ENCODE measurements around the gene MAD1L1. TPM values are rescaled to one million over a fixed set of nuclear protein-coding genes. Genes with fewer than 3 reads are reported as not detected.

MAD1L1 gene
- total and polyA plus RNA-seq, 2 donors (not counting 1 experiment from before 2014, with no cell fraction given): 9.8 to 29.4 TPM

GRCh38 chr7:1986366-1987083, 246.2 kb downstream of the MAD1L1 start:
- Histone ChIP-seq H2AFZ (ENCODE audit: low read length) (no peak overlapping the region), H3K9me3 (ENCODE audit: control insufficient read depth, insufficient read depth, low read depth, low read length) (no peaks in the 10 kb centered on the region), H3K36me3 (ENCODE audit: control insufficient read depth, insufficient read depth, low read length) (no peaks in the 10 kb centered on the region), H3K4me2 (ENCODE audit: extremely low read depth, insufficient read depth, low read length) (no peak overlapping the region), H3K9ac (ENCODE audit: insufficient read depth, low read length) (no peak overlapping the region), H3K79me2 (ENCODE audit: control insufficient read depth, insufficient read depth, low read length) (no peaks in the 10 kb centered on the region), H3K27ac (ENCODE audit: insufficient read depth, low read length) (no peak overlapping the region), H3K4me1 (ENCODE audit: control insufficient read depth, extremely low read depth, insufficient read depth, low read length) (no peaks in the 10 kb centered on the region), H3K27me3 (ENCODE audit: control insufficient read depth, insufficient read depth, low read length) (no peaks in the 10 kb centered on the region), H4K20me1 (ENCODE audit: control insufficient read depth, extremely low read depth, insufficient read depth, low read length) (no peaks in the 10 kb centered on the region), H3K4me3 (replicated peaks in 1 of 4; ENCODE audit: control extremely low read depth in 1 of 4, insufficient read depth in 1 of 4, low read depth in 3 of 4, low read length in 4 of 4) (no peak overlapping the region)
- TF ChIP-seq CTCF (conservative IDR thresholded peaks at IDR 0.05 in 1 of 2, IDR thresholded peaks at IDR 0.05 in 1 of 2; ENCODE audit: low read depth in 1 of 2, low read length in 2 of 2) (no peak), EZH2 (IDR thresholded peaks at IDR 0.05; ENCODE audit: low read length, missing control alignments) (no peak)
- DNase-seq (ENCODE audit: low read depth in 2 of 2): no peak

GRCh38 chr7:1985936-1986335, 246.8 kb downstream of the MAD1L1 start:
- DNase-seq (ENCODE audit: low read depth in 2 of 2): no peak
- H3K9ac ChIP-seq (ENCODE audit: insufficient read depth, low read length): no peak overlapping the region
- no peak overlapping the region for H3K27ac ChIP-seq (ENCODE audit: insufficient read depth, low read length)
- no peak overlapping the region for H3K4me3 ChIP-seq (replicated peaks in 1 of 4; ENCODE audit: control extremely low read depth in 1 of 4, insufficient read depth in 1 of 4, low read depth in 3 of 4, low read length in 4 of 4)
- H3K9me3 ChIP-seq (ENCODE audit: control insufficient read depth, insufficient read depth, low read depth, low read length): no peaks in the 10 kb centered on the region
- no peaks in the 10 kb centered on the region for H4K20me1 ChIP-seq (ENCODE audit: control insufficient read depth, extremely low read depth, insufficient read depth, low read length)
- H2AFZ ChIP-seq (ENCODE audit: low read length): no peak overlapping the region
- H3K36me3 ChIP-seq (ENCODE audit: control insufficient read depth, insufficient read depth, low read length): no peaks in the 10 kb centered on the region
- H3K4me1 ChIP-seq (ENCODE audit: control insufficient read depth, extremely low read depth, insufficient read depth, low read length): no peaks in the 10 kb centered on the region
- H3K79me2 ChIP-seq (ENCODE audit: control insufficient read depth, insufficient read depth, low read length): no peaks in the 10 kb centered on the region
- H3K27me3 ChIP-seq (ENCODE audit: control insufficient read depth, insufficient read depth, low read length): no peaks in the 10 kb centered on the region
- no peak overlapping the region for H3K4me2 ChIP-seq (ENCODE audit: extremely low read depth, insufficient read depth, low read length)
- no peak for TF ChIP-seq EZH2 (IDR thresholded peaks at IDR 0.05; ENCODE audit: low read length, missing control alignments)
- no peak for TF ChIP-seq CTCF (conservative IDR thresholded peaks at IDR 0.05 in 1 of 2, IDR thresholded peaks at IDR 0.05 in 1 of 2; ENCODE audit: low read depth in 1 of 2, low read length in 2 of 2)

- Histone ChIP-seq H4K20me1 (ENCODE audit: control insufficient read depth, extremely low read depth, insufficient read depth, low read length) (no peaks in the 10 kb centered on the region), H3K79me2 (ENCODE audit: control insufficient read depth, insufficient read depth, low read length) (no peaks in the 10 kb centered on the region), H3K27ac (ENCODE audit: insufficient read depth, low read length) (no peak overlapping the region), H3K36me3 (ENCODE audit: control insufficient read depth, insufficient read depth, low read length) (no peaks in the 10 kb centered on the region), H2AFZ (ENCODE audit: low read length) (no peak overlapping the region), H3K27me3 (ENCODE audit: control insufficient read depth, insufficient read depth, low read length) (no peaks in the 10 kb centered on the region), H3K4me1 (ENCODE audit: control insufficient read depth, extremely low read depth, insufficient read depth, low read length) (no peaks in the 10 kb centered on the region), H3K9ac (ENCODE audit: insufficient read depth, low read length) (no peak overlapping the region), H3K4me2 (ENCODE audit: extremely low read depth, insufficient read depth, low read length) (no peak overlapping the region), H3K9me3 (ENCODE audit: control insufficient read depth, insufficient read depth, low read depth, low read length) (no peaks in the 10 kb centered on the region), H3K4me3 (replicated peaks in 1 of 4; ENCODE audit: control extremely low read depth in 1 of 4, insufficient read depth in 1 of 4, low read depth in 3 of 4, low read length in 4 of 4) (no peak overlapping the region)
- no peak for DNase-seq (ENCODE audit: low read depth in 2 of 2)
- TF ChIP-seq CTCF (conservative IDR thresholded peaks at IDR 0.05 in 1 of 2, IDR thresholded peaks at IDR 0.05 in 1 of 2; ENCODE audit: low read depth in 1 of 2, low read length in 2 of 2) (no peak), EZH2 (IDR thresholded peaks at IDR 0.05; ENCODE audit: low read length, missing control alignments) (no peak)
These were observed 247.7 kb downstream of the MAD1L1 start for GRCh38 chr7:1985042-1985441.

Data from fibroblast of lung (primary cell).